Suppressor macrophage (primary cell): Measurements from ENCODE around the gene PSMB7.

Experiments used
- DNase-seq, 4 experiments: peaks; one replicate each; pipeline ENCODE4 v3.0.0-alpha.2; 2020 to 2022

The PSMB7 gene

GRCh38 chr9:124409410-124409809, 5.8 kb downstream of the PSMB7 start:
- no peak for DNase-seq

- no peak for DNase-seq
These were observed 12.0 kb downstream of the PSMB7 start for GRCh38 chr9:124403246-124403645.

- no peak for DNase-seq
These were observed 15.0 kb downstream of the PSMB7 start for GRCh38 chr9:124399968-124400940.

GRCh38 chr9:124399323-124399967, 15.8 kb downstream of the PSMB7 start:
- DNase-seq, result no peak

GRCh38 chr9:124398191-124398935, 16.9 kb downstream of the PSMB7 start:
- no peak for DNase-seq

- DNase-seq, result no peak
These were observed 19.4 kb downstream of the PSMB7 start for GRCh38 chr9:124395826-124396225.

- DNase-seq, result no peak
These were observed 20.6 kb downstream of the PSMB7 start for GRCh38 chr9:124394596-124394995.

- DNase-seq, result peak; percentile 18 to 60 (median 41)
These were observed 21.1 kb downstream of the PSMB7 start for GRCh38 chr9:124394167-124394566.

- peak; percentile 21 to 58 (median 25) for DNase-seq
These were observed 22.3 kb downstream of the PSMB7 start for GRCh38 chr9:124392871-124393460.

- peak; percentile 74 to 87 (median 84) for DNase-seq
These were observed 22.9 kb downstream of the PSMB7 start for GRCh38 chr9:124392254-124392870.

- DNase-seq, result no peak
These were observed 24.2 kb downstream of the PSMB7 start for GRCh38 chr9:124390794-124391658.

- no peak for DNase-seq
These were observed 25.9 kb downstream of the PSMB7 start for GRCh38 chr9:124389146-124389939.

- DNase-seq, result no peak
These were observed 26.8 kb downstream of the PSMB7 start for GRCh38 chr9:124388275-124389048.

GRCh38 chr9:124386201-124386600, 29.0 kb downstream of the PSMB7 start:
- no peak for DNase-seq

- no peak for DNase-seq
These were observed 29.6 kb downstream of the PSMB7 start for GRCh38 chr9:124385623-124386022.

- DNase-seq, result no peak
These were observed 30.4 kb downstream of the PSMB7 start for GRCh38 chr9:124384846-124385245.

GRCh38 chr9:124384210-124384609, 31.0 kb downstream of the PSMB7 start:
- no peak for DNase-seq

GRCh38 chr9:124381170-124381945, 33.9 kb downstream of the PSMB7 start:
- peak in 1 of 4 experiments; percentile 34 for DNase-seq
